Measurements from ENCODE around the gene NPIPB2. TPM values are rescaled to one million over a fixed set of nuclear protein-coding genes. Genes with fewer than 3 reads are reported as not detected.

NPIPB2 gene
- total and polyA plus RNA-seq, 2 of the 13 experiments (the other 11 are each of a cell fraction or from before 2014, with no cell fraction given), result 1.8 to 4.1 TPM

- TF ChIP-seq ATF3 (CRISPR knock-in tag; IDR thresholded peaks at IDR 0.05) (peak; percentile 96), BCLAF1 (IDR thresholded peaks at IDR 0.05) (no peak), SAFB2 (CRISPR knock-in tag; IDR thresholded peaks at IDR 0.05; ENCODE audit: borderline replicate concordance, low read depth) (no peak), GLI4 (CRISPR knock-in tag; IDR thresholded peaks at IDR 0.05; ENCODE audit: borderline replicate concordance) (no peak), NFE2L2 (IDR thresholded peaks at IDR 0.05; ENCODE audit: low read length) (peak; percentile 49; the same call in 1 of the 2 replicates), TOPORS (CRISPR knock-in tag; IDR thresholded peaks at IDR 0.05) (no peak), TAF15 (IDR thresholded peaks at IDR 0.05; ENCODE audit: low read depth, low read length, poor library complexity, severe bottlenecking) (no peak), ZNF639 (CRISPR knock-in tag; conservative IDR thresholded peaks at IDR 0.05) (no peak; the same call in 1 of the 2 replicates), TMF1 (CRISPR knock-in tag; IDR thresholded peaks at IDR 0.05; ENCODE audit: low read depth) (no peak), FOXC1 (CRISPR knock-in tag; IDR thresholded peaks at IDR 0.05; ENCODE audit: borderline replicate concordance) (no peak), IRF9 (CRISPR knock-in tag; IDR thresholded peaks at IDR 0.05; ENCODE audit: borderline replicate concordance) (no peak), CBX1 (IDR thresholded peaks at IDR 0.05; ENCODE audit: low read depth) (no peak), ZKSCAN8 (CRISPR knock-in tag; IDR thresholded peaks at IDR 0.05; ENCODE audit: borderline replicate concordance) (no peak; the same call in 1 of the 2 replicates), PLSCR1 (CRISPR knock-in tag; IDR thresholded peaks at IDR 0.05; ENCODE audit: borderline replicate concordance) (no peak), RFX1 (IDR thresholded peaks at IDR 0.05) (no peak), ZBTB8A (CRISPR knock-in tag; IDR thresholded peaks at IDR 0.05; ENCODE audit: borderline replicate concordance, low read depth) (0 out of 2 replicates have a peak, but pooled peaks have one; percentile 50), NFKB2 (CRISPR knock-in tag; IDR thresholded peaks at IDR 0.05; ENCODE audit: borderline replicate concordance) (no peak), DDIT3 (CRISPR knock-in tag; IDR thresholded peaks at IDR 0.05) (no peak), PATZ1 (CRISPR knock-in tag; IDR thresholded peaks at IDR 0.05) (0 out of 2 replicates have a peak, but pooled peaks have one; percentile 51)
Measured at GRCh38 chr16:11916524-11917285, 25.1 kb downstream of the NPIPB2 start (continued).
